Spleen (tissue), 7 donors: ENCODE data around the gene STOM.

ENCODE experiments used
- POLR2A ChIP-seq, 3 donors: fragments of 450-650 bp; IDR thresholded peaks; one replicate each; pipeline ENCODE4 v1.5.1; 2017; ENCODE audit warnings: antibody characterized with exemption in 3 of 3, mild to moderate bottlenecking in 1 of 3
- TF ChIP-seq, protein P1 (sequence below), 11 experiments: fragments of 200-600 bp in 7 of 11; fragments of 450-650 bp in 4 of 11; sonication (generic) in 4 of 11; IDR thresholded peaks in 8 of 11; conservative IDR thresholded peaks in 3 of 11; 1 replicate in 7 of 11; 2 replicates in 4 of 11; pipeline versions ENCODE4 v1.4.0 to v1.8.0; 2016 to 2021; ENCODE audit warnings: antibody characterized with exemption in 11 of 11, inconsistent platforms in 4 of 11, mild to moderate bottlenecking in 1 of 11
- donor health status: DM: no; HTN: no; CAD: no; lungs with moderate emphysema.
- donor health status: DM: no; HTN: no; CAD: no.
- donor health status: DM: no; HTN: no; CAD: no.

DNA sequence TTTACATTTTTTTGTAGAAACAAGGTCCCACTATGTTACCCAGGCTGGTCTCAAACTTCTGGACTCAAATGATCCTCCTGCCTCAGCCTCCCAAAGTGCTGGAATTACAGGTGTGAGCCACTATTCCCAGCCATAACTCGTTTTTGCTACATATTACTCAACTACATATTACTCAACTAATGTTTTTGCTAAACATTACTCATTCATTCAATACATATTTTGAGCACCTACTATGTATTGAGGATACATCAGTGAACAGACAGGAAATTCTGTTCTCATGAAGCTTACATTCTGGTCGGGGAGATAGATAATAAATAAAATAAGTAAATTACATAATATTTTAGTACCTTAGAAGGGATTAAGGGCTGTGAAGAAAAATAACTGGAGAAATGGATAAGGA lies 34.9 kb upstream of the STOM start:
- TF ChIP-seq, protein P1, sequence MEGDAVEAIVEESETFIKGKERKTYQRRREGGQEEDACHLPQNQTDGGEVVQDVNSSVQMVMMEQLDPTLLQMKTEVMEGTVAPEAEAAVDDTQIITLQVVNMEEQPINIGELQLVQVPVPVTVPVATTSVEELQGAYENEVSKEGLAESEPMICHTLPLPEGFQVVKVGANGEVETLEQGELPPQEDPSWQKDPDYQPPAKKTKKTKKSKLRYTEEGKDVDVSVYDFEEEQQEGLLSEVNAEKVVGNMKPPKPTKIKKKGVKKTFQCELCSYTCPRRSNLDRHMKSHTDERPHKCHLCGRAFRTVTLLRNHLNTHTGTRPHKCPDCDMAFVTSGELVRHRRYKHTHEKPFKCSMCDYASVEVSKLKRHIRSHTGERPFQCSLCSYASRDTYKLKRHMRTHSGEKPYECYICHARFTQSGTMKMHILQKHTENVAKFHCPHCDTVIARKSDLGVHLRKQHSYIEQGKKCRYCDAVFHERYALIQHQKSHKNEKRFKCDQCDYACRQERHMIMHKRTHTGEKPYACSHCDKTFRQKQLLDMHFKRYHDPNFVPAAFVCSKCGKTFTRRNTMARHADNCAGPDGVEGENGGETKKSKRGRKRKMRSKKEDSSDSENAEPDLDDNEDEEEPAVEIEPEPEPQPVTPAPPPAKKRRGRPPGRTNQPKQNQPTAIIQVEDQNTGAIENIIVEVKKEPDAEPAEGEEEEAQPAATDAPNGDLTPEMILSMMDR (IDR thresholded peaks at IDR 0.05 in 8 of 11, conservative IDR thresholded peaks at IDR 0.05 in 3 of 11): no peak
- no peak for TF ChIP-seq POLR2A (IDR thresholded peaks at IDR 0.05)
